HepG2 (cell line): ENCODE data around the gene ROBO2. TPM values are rescaled to one million over a fixed set of nuclear protein-coding genes. Genes with fewer than 3 reads are reported as not detected.

Experiments used
- EEA1 ChIP-seq: sonication (generic); formaldehyde crosslinking; IDR thresholded peaks from 2 replicates; pipeline ENCODE4 v1.5.1; 2020; ENCODE audit warnings: mild to moderate bottlenecking, missing genetic modification reagents, borderline replicate concordance
- ELF3 ChIP-seq: IDR thresholded peaks from 2 replicates; pipeline ENCODE4 v1.6.1; 2016; ENCODE audit warnings: missing genetic modification reagents, missing compliant biosample characterization
- HNRNPLL ChIP-seq: fragments of 200-400 bp; formaldehyde crosslinking; IDR thresholded peaks from 2 replicates; pipeline ENCODE4 v1.6.1; 2017; ENCODE audit warnings: mild to moderate bottlenecking, low read depth, low read length; ENCODE audit not compliant: poor library complexity, severe bottlenecking
- KDM5A ChIP-seq: fragments of 200-600 bp; sonication (generic); IDR thresholded peaks from 2 replicates; pipeline ENCODE4 v1.7.0; 2018; ENCODE audit warnings: antibody characterized with exemption, mild to moderate bottlenecking, low read length, borderline replicate concordance
- MED1 ChIP-seq: sonication (generic); formaldehyde crosslinking; IDR thresholded peaks from 2 replicates; pipeline ENCODE4 v1.4.0; 2020; ENCODE audit warnings: missing genetic modification reagents
- NFIC ChIP-seq: IDR thresholded peaks from 2 replicates; pipeline ENCODE4 v1.6.1; 2012; ENCODE audit warnings: mild to moderate bottlenecking, low read length, inconsistent platforms
- NONO ChIP-seq, 2 experiments: fragments of 450-650 bp in 1 of 2; sonication (generic) in 1 of 2; formaldehyde crosslinking in 1 of 2; IDR thresholded peaks in 1 of 2; conservative IDR thresholded peaks in 1 of 2; 2 replicates each; pipeline versions ENCODE4 v1.6.1 to v1.8.0; 2017 to 2022; ENCODE audit warnings: mild to moderate bottlenecking in 1 of 2, missing genetic modification reagents in 1 of 2, moderate library complexity in 1 of 2
- ZBTB4 ChIP-seq: sonication (generic); formaldehyde crosslinking; IDR thresholded peaks from 2 replicates; pipeline ENCODE4 v1.4.0; 2020; ENCODE audit warnings: missing genetic modification reagents, mild to moderate bottlenecking, borderline replicate concordance
- ZNF124 ChIP-seq: sonication (generic); formaldehyde crosslinking; IDR thresholded peaks from 2 replicates; pipeline ENCODE4 v1.4.0; 2020; ENCODE audit warnings: missing genetic modification reagents
- ZNF142 ChIP-seq: sonication (generic); formaldehyde crosslinking; IDR thresholded peaks from 2 replicates; pipeline ENCODE4 v1.4.0; 2020; ENCODE audit warnings: missing genetic modification reagents
- ZNF552 ChIP-seq: sonication (generic); formaldehyde crosslinking; IDR thresholded peaks from 2 replicates; pipeline ENCODE4 v1.9.0; 2022; ENCODE audit warnings: missing genetic modification reagents, mild to moderate bottlenecking, borderline replicate concordance
- ZNF703 ChIP-seq: sonication (generic); formaldehyde crosslinking; IDR thresholded peaks from 2 replicates; pipeline ENCODE4 v1.5.1; 2020; ENCODE audit warnings: missing genetic modification reagents, mild to moderate bottlenecking, moderate library complexity, borderline replicate concordance
- ZNF704 ChIP-seq: sonication (generic); formaldehyde crosslinking; IDR thresholded peaks from 2 replicates; pipeline ENCODE4 v1.8.1; 2023; ENCODE audit warnings: mild to moderate bottlenecking, inconsistent platforms, moderate library complexity, missing genetic modification reagents, borderline replicate concordance
- ZNF773 ChIP-seq: sonication (generic); formaldehyde crosslinking; IDR thresholded peaks from 2 replicates; pipeline ENCODE4 v1.4.0; 2020; ENCODE audit warnings: missing genetic modification reagents, borderline replicate concordance
- ZSCAN12 ChIP-seq: sonication (generic); formaldehyde crosslinking; IDR thresholded peaks from 2 replicates; pipeline ENCODE4 v1.9.0; 2021; ENCODE audit warnings: mild to moderate bottlenecking, missing genetic modification reagents
- polyA plus RNA-seq, 8 experiments: library from polyadenylated mRNA; depleted of rRNA in 3 of 8; stranded (reverse) in 7 of 8; unstranded in 1 of 8; fragments of >200 nt; fragmentation: Illumina TruSeq in 4 of 8; extraction: Trizol in 4 of 8; gene quantifications; 2 replicates each; pipeline versions ENCODE4 v1.2.1 to v1.2.3, GENCODE V29; 2011 to 2016; ENCODE audit warnings: low read depth in 4 of 8, missing spikeins in 1 of 8, mixed read lengths in 1 of 8; ENCODE audit not compliant: insufficient read depth in 1 of 8
- total RNA-seq, 5 experiments: library from RNA; depleted of rRNA; stranded (reverse); fragments of >200 nt; fragmentation: Illumina TruSeq; extraction: Trizol; gene quantifications; 2 replicates each; pipeline ENCODE4 v1.2.3, GENCODE V29; 2016; ENCODE audit warnings: low read depth in 1 of 5
- TF ChIP-seq, protein P1 (sequence below): sonication (generic); formaldehyde crosslinking; IDR thresholded peaks from 2 replicates; pipeline ENCODE4 v1.4.0; 2020; ENCODE audit warnings: missing genetic modification reagents, mild to moderate bottlenecking, borderline replicate concordance

ROBO2 gene
- total and polyA plus RNA-seq, 2 of the 13 experiments (the other 11 are each of a cell fraction or from before 2014, with no cell fraction given) = not detected

GRCh38 chr3:77321646-77322045 is 281.7 kb downstream of the ROBO2 start (continued):
- TF ChIP-seq ZNF142 (CRISPR knock-in tag) (no peak), NONO (IDR thresholded peaks at IDR 0.05) (no peak), NONO (CRISPR knock-in tag; conservative IDR thresholded peaks at IDR 0.05) (no peak), NFIC (no peak; the same call in 1 of the 2 replicates), ZBTB4 (CRISPR knock-in tag) (no peak), ZSCAN12 (CRISPR knock-in tag) (no peak), ZNF552 (no peak), KDM5A (no peak), ZNF704 (no peak), ZNF773 (CRISPR knock-in tag) (no peak), EEA1 (no peak), ELF3 (peak; percentile 37; the same call in 1 of the 2 replicates), MED1 (CRISPR knock-in tag) (no peak), ZNF703 (no peak), ZNF124 (CRISPR knock-in tag) (no peak), HNRNPLL (no peak)
- TF ChIP-seq, protein P1, sequence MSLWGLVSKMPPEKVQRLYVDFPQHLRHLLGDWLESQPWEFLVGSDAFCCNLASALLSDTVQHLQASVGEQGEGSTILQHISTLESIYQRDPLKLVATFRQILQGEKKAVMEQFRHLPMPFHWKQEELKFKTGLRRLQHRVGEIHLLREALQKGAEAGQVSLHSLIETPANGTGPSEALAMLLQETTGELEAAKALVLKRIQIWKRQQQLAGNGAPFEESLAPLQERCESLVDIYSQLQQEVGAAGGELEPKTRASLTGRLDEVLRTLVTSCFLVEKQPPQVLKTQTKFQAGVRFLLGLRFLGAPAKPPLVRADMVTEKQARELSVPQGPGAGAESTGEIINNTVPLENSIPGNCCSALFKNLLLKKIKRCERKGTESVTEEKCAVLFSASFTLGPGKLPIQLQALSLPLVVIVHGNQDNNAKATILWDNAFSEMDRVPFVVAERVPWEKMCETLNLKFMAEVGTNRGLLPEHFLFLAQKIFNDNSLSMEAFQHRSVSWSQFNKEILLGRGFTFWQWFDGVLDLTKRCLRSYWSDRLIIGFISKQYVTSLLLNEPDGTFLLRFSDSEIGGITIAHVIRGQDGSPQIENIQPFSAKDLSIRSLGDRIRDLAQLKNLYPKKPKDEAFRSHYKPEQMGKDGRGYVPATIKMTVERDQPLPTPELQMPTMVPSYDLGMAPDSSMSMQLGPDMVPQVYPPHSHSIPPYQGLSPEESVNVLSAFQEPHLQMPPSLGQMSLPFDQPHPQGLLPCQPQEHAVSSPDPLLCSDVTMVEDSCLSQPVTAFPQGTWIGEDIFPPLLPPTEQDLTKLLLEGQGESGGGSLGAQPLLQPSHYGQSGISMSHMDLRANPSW (CRISPR knock-in tag) = no peak
